Upper lobe of left lung (tissue), 4 donors: ENCODE results near the gene PURB.
A peak's percentile ranks its signal among the peaks of the same experiment; 100 is the strongest.

Experiments used
- POLR2A ChIP-seq, 4 donors: fragments of 450-650 bp; IDR thresholded peaks; one replicate each; pipeline ENCODE4 v1.5.1; 2016 to 2017; ENCODE audit warnings: antibody characterized with exemption in 4 of 4, mild to moderate bottlenecking in 2 of 4
- TF ChIP-seq, protein P1 (sequence below), 6 experiments: fragments of 450-650 bp in 4 of 6; fragments of 200-600 bp in 2 of 6; sonication (generic) in 2 of 6; IDR thresholded peaks; one replicate each; pipeline ENCODE4 v1.5.1; 2016 to 2019; ENCODE audit warnings: antibody characterized with exemption in 6 of 6

GRCh38 chr7:44847920-44848634 lies 37.3 kb downstream of the PURB start, which contains the start of gene H2AZ2:
- TF ChIP-seq, protein P1, sequence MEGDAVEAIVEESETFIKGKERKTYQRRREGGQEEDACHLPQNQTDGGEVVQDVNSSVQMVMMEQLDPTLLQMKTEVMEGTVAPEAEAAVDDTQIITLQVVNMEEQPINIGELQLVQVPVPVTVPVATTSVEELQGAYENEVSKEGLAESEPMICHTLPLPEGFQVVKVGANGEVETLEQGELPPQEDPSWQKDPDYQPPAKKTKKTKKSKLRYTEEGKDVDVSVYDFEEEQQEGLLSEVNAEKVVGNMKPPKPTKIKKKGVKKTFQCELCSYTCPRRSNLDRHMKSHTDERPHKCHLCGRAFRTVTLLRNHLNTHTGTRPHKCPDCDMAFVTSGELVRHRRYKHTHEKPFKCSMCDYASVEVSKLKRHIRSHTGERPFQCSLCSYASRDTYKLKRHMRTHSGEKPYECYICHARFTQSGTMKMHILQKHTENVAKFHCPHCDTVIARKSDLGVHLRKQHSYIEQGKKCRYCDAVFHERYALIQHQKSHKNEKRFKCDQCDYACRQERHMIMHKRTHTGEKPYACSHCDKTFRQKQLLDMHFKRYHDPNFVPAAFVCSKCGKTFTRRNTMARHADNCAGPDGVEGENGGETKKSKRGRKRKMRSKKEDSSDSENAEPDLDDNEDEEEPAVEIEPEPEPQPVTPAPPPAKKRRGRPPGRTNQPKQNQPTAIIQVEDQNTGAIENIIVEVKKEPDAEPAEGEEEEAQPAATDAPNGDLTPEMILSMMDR (IDR thresholded peaks at IDR 0.05): peak in 3 of 6 experiments; percentile 17 to 73 (median 64)
- peak in 3 of 4 donors; percentile 90 to 95 (median 95) for TF ChIP-seq POLR2A (IDR thresholded peaks at IDR 0.05)
